RPMI8226 (cell line): ENCODE data around the gene C2CD2.

ENCODE experiments used
- DNase-seq: peaks from one replicate; pipeline ENCODE4 v3.0.0-alpha.2; 2015

Gene C2CD2

GRCh38 chr21:41903559-41904351, 50.1 kb downstream of the C2CD2 start:
- DNase-seq = no peak

- DNase-seq = no peak
These were observed 50.9 kb downstream of the C2CD2 start for GRCh38 chr21:41902946-41903345.

GRCh38 chr21:41901782-41902181, 52.0 kb downstream of the C2CD2 start:
- no peak for DNase-seq

GRCh38 chr21:41901099-41901498, 52.7 kb downstream of the C2CD2 start:
- no peak for DNase-seq

- no peak for DNase-seq
These were observed 53.4 kb downstream of the C2CD2 start for GRCh38 chr21:41900401-41900800.

GRCh38 chr21:41899426-41900202, 54.2 kb downstream of the C2CD2 start:
- DNase-seq = no peak

GRCh38 chr21:41898998-41899397, 54.8 kb downstream of the C2CD2 start:
- DNase-seq = no peak

- no peak for DNase-seq
These were observed 56.1 kb downstream of the C2CD2 start for GRCh38 chr21:41897700-41898099.

GRCh38 chr21:41897047-41897669, 56.7 kb downstream of the C2CD2 start:
- DNase-seq = no peak

GRCh38 chr21:41895643-41896493, 58.0 kb downstream of the C2CD2 start:
- no peak for DNase-seq

- DNase-seq = no peak
These were observed 58.8 kb downstream of the C2CD2 start for GRCh38 chr21:41894922-41895557.

GRCh38 chr21:41894511-41894910, 59.3 kb downstream of the C2CD2 start:
- DNase-seq = no peak

GRCh38 chr21:41892726-41893125, 61.1 kb downstream of the C2CD2 start:
- no peak for DNase-seq

GRCh38 chr21:41891132-41891531, 62.7 kb downstream of the C2CD2 start:
- DNase-seq = no peak

- no peak for DNase-seq
These were observed 63.5 kb downstream of the C2CD2 start for GRCh38 chr21:41890355-41890754.

- no peak for DNase-seq
These were observed 65.0 kb downstream of the C2CD2 start for GRCh38 chr21:41888749-41889376.

- DNase-seq = no peak
These were observed 66.2 kb downstream of the C2CD2 start for GRCh38 chr21:41887667-41888066.

- no peak for DNase-seq
These were observed 67.5 kb downstream of the C2CD2 start for GRCh38 chr21:41886328-41886727.

GRCh38 chr21:41885341-41886024, 68.3 kb downstream of the C2CD2 start:
- DNase-seq = no peak

- DNase-seq = no peak
These were observed 69.3 kb downstream of the C2CD2 start for GRCh38 chr21:41884501-41885030.

GRCh38 chr21:41883582-41883981, 70.2 kb downstream of the C2CD2 start:
- no peak for DNase-seq
